Measurements from ENCODE around the gene SIAH1.

Gene SIAH1

GRCh38 chr16:48365601-48366164, 19.5 kb downstream of the SIAH1 start (continued):
- TF ChIP-seq, protein P1, sequence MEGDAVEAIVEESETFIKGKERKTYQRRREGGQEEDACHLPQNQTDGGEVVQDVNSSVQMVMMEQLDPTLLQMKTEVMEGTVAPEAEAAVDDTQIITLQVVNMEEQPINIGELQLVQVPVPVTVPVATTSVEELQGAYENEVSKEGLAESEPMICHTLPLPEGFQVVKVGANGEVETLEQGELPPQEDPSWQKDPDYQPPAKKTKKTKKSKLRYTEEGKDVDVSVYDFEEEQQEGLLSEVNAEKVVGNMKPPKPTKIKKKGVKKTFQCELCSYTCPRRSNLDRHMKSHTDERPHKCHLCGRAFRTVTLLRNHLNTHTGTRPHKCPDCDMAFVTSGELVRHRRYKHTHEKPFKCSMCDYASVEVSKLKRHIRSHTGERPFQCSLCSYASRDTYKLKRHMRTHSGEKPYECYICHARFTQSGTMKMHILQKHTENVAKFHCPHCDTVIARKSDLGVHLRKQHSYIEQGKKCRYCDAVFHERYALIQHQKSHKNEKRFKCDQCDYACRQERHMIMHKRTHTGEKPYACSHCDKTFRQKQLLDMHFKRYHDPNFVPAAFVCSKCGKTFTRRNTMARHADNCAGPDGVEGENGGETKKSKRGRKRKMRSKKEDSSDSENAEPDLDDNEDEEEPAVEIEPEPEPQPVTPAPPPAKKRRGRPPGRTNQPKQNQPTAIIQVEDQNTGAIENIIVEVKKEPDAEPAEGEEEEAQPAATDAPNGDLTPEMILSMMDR (tag by site-specific recombination; IDR thresholded peaks at IDR 0.05), result peak; percentile 78
- TF ChIP-seq ZBTB11 (tag by site-specific recombination; conservative IDR thresholded peaks at IDR 0.05; ENCODE audit: low read depth), result no peak
- no peak for TF ChIP-seq ZNF76 (tag by site-specific recombination; IDR thresholded peaks at IDR 0.05; ENCODE audit: borderline replicate concordance, low read depth)
- TF ChIP-seq ZNF830 (tag by site-specific recombination; IDR thresholded peaks at IDR 0.05; ENCODE audit: low read depth), result no peak
- no peak for TF ChIP-seq ZFP3 (tag by site-specific recombination; IDR thresholded peaks at IDR 0.05; ENCODE audit: low read depth)
- TF ChIP-seq HOXD13 (CRISPR knock-in tag; IDR thresholded peaks at IDR 0.05; ENCODE audit: borderline replicate concordance), result no peak
- TF ChIP-seq ZNF423 (tag by site-specific recombination; IDR thresholded peaks at IDR 0.05), result no peak
- no peak for TF ChIP-seq ZNF768 (tag by site-specific recombination; IDR thresholded peaks at IDR 0.05)
- TF ChIP-seq ZNF140 (tag by site-specific recombination; IDR thresholded peaks at IDR 0.05), result no peak
- TF ChIP-seq ZNF48 (tag by site-specific recombination; IDR thresholded peaks at IDR 0.05), result no peak
- TF ChIP-seq ZNF677 (tag by site-specific recombination; IDR thresholded peaks at IDR 0.05), result no peak
- TF ChIP-seq, protein P2, sequence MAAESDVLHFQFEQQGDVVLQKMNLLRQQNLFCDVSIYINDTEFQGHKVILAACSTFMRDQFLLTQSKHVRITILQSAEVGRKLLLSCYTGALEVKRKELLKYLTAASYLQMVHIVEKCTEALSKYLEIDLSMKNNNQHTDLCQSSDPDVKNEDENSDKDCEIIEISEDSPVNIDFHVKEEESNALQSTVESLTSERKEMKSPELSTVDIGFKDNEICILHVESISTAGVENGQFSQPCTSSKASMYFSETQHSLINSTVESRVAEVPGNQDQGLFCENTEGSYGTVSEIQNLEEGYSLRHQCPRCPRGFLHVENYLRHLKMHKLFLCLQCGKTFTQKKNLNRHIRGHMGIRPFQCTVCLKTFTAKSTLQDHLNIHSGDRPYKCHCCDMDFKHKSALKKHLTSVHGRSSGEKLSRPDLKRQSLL (tag by site-specific recombination; IDR thresholded peaks at IDR 0.05), result peak; percentile 78
- no peak for TF ChIP-seq ZNF350 (tag by site-specific recombination; IDR thresholded peaks at IDR 0.05)
- TF ChIP-seq IKZF3 (tag by site-specific recombination; IDR thresholded peaks at IDR 0.05), result peak; percentile 84
- no peak for TF ChIP-seq ZNF394 (tag by site-specific recombination; IDR thresholded peaks at IDR 0.05; ENCODE audit: borderline replicate concordance)
- no peak for TF ChIP-seq ZNF274 (IDR thresholded peaks at IDR 0.05; ENCODE audit: low read length)
- no peak for TF ChIP-seq ZNF274 (tag by site-specific recombination; IDR thresholded peaks at IDR 0.05; ENCODE audit: borderline replicate concordance)
- TF ChIP-seq ZNF148 (tag by site-specific recombination; IDR thresholded peaks at IDR 0.05; ENCODE audit: borderline replicate concordance), result no peak
- TF ChIP-seq ZNF169 (tag by site-specific recombination; IDR thresholded peaks at IDR 0.05), result no peak
- TF ChIP-seq ZSCAN23 (tag by site-specific recombination; IDR thresholded peaks at IDR 0.05), result no peak
- no peak for TF ChIP-seq ZBTB10 (tag by site-specific recombination; IDR thresholded peaks at IDR 0.05)
- no peak for TF ChIP-seq SETDB1 (IDR thresholded peaks at IDR 0.05; ENCODE audit: insufficient read length, low read length)
- no peak for TF ChIP-seq ZNF157 (tag by site-specific recombination; IDR thresholded peaks at IDR 0.05)
- TF ChIP-seq, protein P3, sequence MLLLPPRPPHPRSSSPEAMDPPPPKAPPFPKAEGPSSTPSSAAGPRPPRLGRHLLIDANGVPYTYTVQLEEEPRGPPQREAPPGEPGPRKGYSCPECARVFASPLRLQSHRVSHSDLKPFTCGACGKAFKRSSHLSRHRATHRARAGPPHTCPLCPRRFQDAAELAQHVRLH (tag by site-specific recombination; IDR thresholded peaks at IDR 0.05), result no peak
- no peak for TF ChIP-seq ZNF146 (tag by site-specific recombination; IDR thresholded peaks at IDR 0.05)
- TF ChIP-seq, protein P4, sequence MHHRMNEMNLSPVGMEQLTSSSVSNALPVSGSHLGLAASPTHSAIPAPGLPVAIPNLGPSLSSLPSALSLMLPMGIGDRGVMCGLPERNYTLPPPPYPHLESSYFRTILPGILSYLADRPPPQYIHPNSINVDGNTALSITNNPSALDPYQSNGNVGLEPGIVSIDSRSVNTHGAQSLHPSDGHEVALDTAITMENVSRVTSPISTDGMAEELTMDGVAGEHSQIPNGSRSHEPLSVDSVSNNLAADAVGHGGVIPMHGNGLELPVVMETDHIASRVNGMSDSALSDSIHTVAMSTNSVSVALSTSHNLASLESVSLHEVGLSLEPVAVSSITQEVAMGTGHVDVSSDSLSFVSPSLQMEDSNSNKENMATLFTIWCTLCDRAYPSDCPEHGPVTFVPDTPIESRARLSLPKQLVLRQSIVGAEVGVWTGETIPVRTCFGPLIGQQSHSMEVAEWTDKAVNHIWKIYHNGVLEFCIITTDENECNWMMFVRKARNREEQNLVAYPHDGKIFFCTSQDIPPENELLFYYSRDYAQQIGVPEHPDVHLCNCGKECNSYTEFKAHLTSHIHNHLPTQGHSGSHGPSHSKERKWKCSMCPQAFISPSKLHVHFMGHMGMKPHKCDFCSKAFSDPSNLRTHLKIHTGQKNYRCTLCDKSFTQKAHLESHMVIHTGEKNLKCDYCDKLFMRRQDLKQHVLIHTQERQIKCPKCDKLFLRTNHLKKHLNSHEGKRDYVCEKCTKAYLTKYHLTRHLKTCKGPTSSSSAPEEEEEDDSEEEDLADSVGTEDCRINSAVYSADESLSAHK (tag by site-specific recombination; IDR thresholded peaks at IDR 0.05), result no peak
